Mesenchymal stem cell (in vitro differentiated cells and primary cell): ENCODE results near the gene PLXNA1.

Source experiments
- DNase-seq: peaks from one replicate; pipeline ENCODE4 v3.0.0-alpha.2; 2013
- H2AFZ ChIP-seq: one replicate; pipeline ENCODE4 v1.6.1; 2013; ENCODE audit warnings: low read depth, mild to moderate bottlenecking, control low read depth, inconsistent platforms, low read length, moderate library complexity
- H2AK5ac ChIP-seq: 2 replicates; pipeline ENCODE4 v1.6.1; 2013; ENCODE audit warnings: low read length, moderate library complexity, mild to moderate bottlenecking, inconsistent platforms; ENCODE audit not compliant: severe bottlenecking
- H2BK120ac ChIP-seq: one replicate; pipeline ENCODE4 v1.6.1; 2013; ENCODE audit warnings: low read depth, mild to moderate bottlenecking, inconsistent platforms, low read length, moderate library complexity
- H2BK12ac ChIP-seq, 2 experiments: one replicate each; pipeline ENCODE4 v1.6.1; 2013; ENCODE audit warnings: inconsistent platforms in 2 of 2, low read length in 2 of 2, mild to moderate bottlenecking in 2 of 2, moderate library complexity in 2 of 2, control low read depth in 1 of 2
- H2BK15ac ChIP-seq: one replicate; pipeline ENCODE4 v1.6.1; 2013; ENCODE audit warnings: mild to moderate bottlenecking, low read depth, inconsistent platforms; ENCODE audit not compliant: poor library complexity, severe bottlenecking
- H2BK5ac ChIP-seq: 2 replicates; pipeline ENCODE4 v1.6.1; 2013; ENCODE audit warnings: low read depth, mild to moderate bottlenecking, low read length, control low read depth, inconsistent platforms; ENCODE audit not compliant: poor library complexity, severe bottlenecking
- H3K14ac ChIP-seq, 2 experiments: one replicate each; pipeline ENCODE4 v1.6.1; 2013; ENCODE audit warnings: inconsistent platforms in 2 of 2, low read length in 2 of 2, control low read depth in 1 of 2, mild to moderate bottlenecking in 1 of 2, moderate library complexity in 1 of 2
- H3K18ac ChIP-seq, 2 experiments: one replicate each; pipeline ENCODE4 v1.6.1; 2013; ENCODE audit warnings: inconsistent platforms in 2 of 2, low read length in 2 of 2, control low read depth in 1 of 2, low read depth in 1 of 2, mild to moderate bottlenecking in 1 of 2
- H3K23ac ChIP-seq, 2 experiments: one replicate each; pipeline ENCODE4 v1.6.1; 2013; ENCODE audit warnings: inconsistent platforms in 2 of 2, low read length in 2 of 2, mild to moderate bottlenecking in 2 of 2, moderate library complexity in 2 of 2, control low read depth in 1 of 2
- H3K27ac ChIP-seq: 2 replicates; pipeline ENCODE4 v1.5.1; 2013; ENCODE audit warnings: mild to moderate bottlenecking, moderate library complexity, low read length, control low read depth, inconsistent platforms; ENCODE audit not compliant: poor library complexity, severe bottlenecking
- H3K27me3 ChIP-seq, 2 experiments: 2 replicates each; pipeline versions ENCODE4 v1.6.1 to v1.7.0; 2013; ENCODE audit warnings: low read length in 2 of 2, mild to moderate bottlenecking in 2 of 2, moderate library complexity in 2 of 2, control low read depth in 1 of 2, inconsistent platforms in 1 of 2; ENCODE audit not compliant: control insufficient read depth in 1 of 2, insufficient read depth in 1 of 2
- H3K36me3 ChIP-seq, 2 experiments: 2 replicates each; pipeline versions ENCODE4 v1.6.1 to v1.7.0; 2013; ENCODE audit warnings: low read length in 2 of 2, control low read depth in 1 of 2, inconsistent platforms in 1 of 2, low read depth in 1 of 2, mild to moderate bottlenecking in 1 of 2; ENCODE audit not compliant: insufficient read depth in 2 of 2, control insufficient read depth in 1 of 2
- H3K4ac ChIP-seq, 2 experiments: one replicate each; pipeline ENCODE4 v1.6.1; 2013; ENCODE audit warnings: inconsistent platforms in 2 of 2, low read length in 2 of 2, mild to moderate bottlenecking in 2 of 2, moderate library complexity in 2 of 2, control low read depth in 1 of 2, low read depth in 1 of 2
- H3K4me1 ChIP-seq: 2 replicates; pipeline ENCODE4 v1.6.1; 2013; ENCODE audit warnings: low read depth, low read length, control low read depth; ENCODE audit not compliant: control insufficient read depth, insufficient read depth
- H3K4me2 ChIP-seq: 2 replicates; pipeline ENCODE4 v1.6.1; 2013; ENCODE audit warnings: low read length, mild to moderate bottlenecking, inconsistent platforms; ENCODE audit not compliant: poor library complexity, severe bottlenecking
- H3K4me3 ChIP-seq, 2 experiments: 2 replicates each; pipeline versions ENCODE4 v1.5.1 to v1.7.0; 2013; ENCODE audit warnings: low read length in 2 of 2, mild to moderate bottlenecking in 2 of 2, control low read depth in 1 of 2, low read depth in 1 of 2; ENCODE audit not compliant: insufficient read depth in 1 of 2
- H3K79me1 ChIP-seq: replicated peaks from 2 replicates; pipeline ENCODE4 v1.6.1; 2013; ENCODE audit warnings: mild to moderate bottlenecking, control low read depth, low read length, inconsistent platforms; ENCODE audit not compliant: poor library complexity, severe bottlenecking
- H3K9ac ChIP-seq: 2 replicates; pipeline ENCODE4 v1.7.0; 2013; ENCODE audit warnings: mild to moderate bottlenecking, low read length, moderate library complexity
- H3K9me3 ChIP-seq: 2 replicates; pipeline ENCODE4 v1.7.0; 2013; ENCODE audit warnings: mild to moderate bottlenecking, low read length; ENCODE audit not compliant: control insufficient read depth
- H4K8ac ChIP-seq: one replicate; pipeline ENCODE4 v1.6.1; 2013; ENCODE audit warnings: inconsistent platforms, mild to moderate bottlenecking, low read length, moderate library complexity
- H4K91ac ChIP-seq: one replicate; pipeline ENCODE4 v1.6.1; 2013; ENCODE audit warnings: mild to moderate bottlenecking, low read length, inconsistent platforms
- WGBS: methylation state at CpG from one replicate; pipeline ENCODE4 v1.1.7; 2013; ENCODE audit warnings: mixed read lengths; 5-methylcytosine and 5-hydroxymethylcytosine counted together

Gene PLXNA1

DNA sequence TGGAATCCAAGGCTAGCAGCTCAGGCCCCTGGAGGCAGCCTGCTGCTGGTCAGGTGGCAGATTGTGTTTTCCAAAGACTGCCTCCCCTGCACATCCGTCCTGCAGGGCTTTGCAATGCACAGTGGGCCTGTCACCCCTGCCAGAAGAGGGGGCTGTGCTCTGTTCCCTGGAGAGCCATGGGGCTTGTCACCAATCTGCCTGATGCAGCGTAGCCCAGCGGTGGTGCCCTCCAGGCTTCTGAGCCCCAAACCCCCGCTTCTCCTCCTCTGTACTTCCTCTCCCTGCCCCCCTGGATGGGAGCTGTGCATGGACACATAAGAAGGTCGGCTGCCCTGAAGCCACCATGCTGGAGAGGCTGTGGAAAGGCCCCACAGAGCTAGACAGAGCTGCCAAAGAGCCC lies 10.0 kb upstream of the PLXNA1 start:
- no peak overlapping the region for H3K4me3 ChIP-seq
- peak overlapping the region; percentile 82 for H2BK15ac ChIP-seq
- no peak overlapping the region for H3K23ac ChIP-seq
- no peak overlapping the region for H2BK5ac ChIP-seq
- peaks cover 13% of the 10 kb centered on the region for H3K9me3 ChIP-seq
- H3K27me3 ChIP-seq = no peaks in the 10 kb centered on the region
- no peaks in the 10 kb centered on the region for H3K79me1 ChIP-seq
- no peak overlapping the region for H3K9ac ChIP-seq
- peak overlapping the region in 1 of 2 experiments; percentile 10 for H3K4ac ChIP-seq
- H4K91ac ChIP-seq = peak overlapping the region; percentile 92
- H3K27ac ChIP-seq = no peak overlapping the region
- 89% methylated on average over 5 of the region's 5 CpGs for WGBS
- peaks cover 14% of the 10 kb centered on the region for H3K4me1 ChIP-seq
- no peaks in the 10 kb centered on the region for H3K36me3 ChIP-seq
- peak overlapping the region; percentile 20 to 49 for H2BK12ac ChIP-seq
- no peak overlapping the region for H3K4me2 ChIP-seq
- H2AFZ ChIP-seq = no peak overlapping the region
- no peak for DNase-seq
- H3K14ac ChIP-seq = no peak overlapping the region
- peak overlapping the region; percentile 32 for H4K8ac ChIP-seq
- H2AK5ac ChIP-seq = no peak overlapping the region
- H3K18ac ChIP-seq = peak overlapping the region; percentile 22 to 91
- peak overlapping the region; percentile 90 for H2BK120ac ChIP-seq

DNA sequence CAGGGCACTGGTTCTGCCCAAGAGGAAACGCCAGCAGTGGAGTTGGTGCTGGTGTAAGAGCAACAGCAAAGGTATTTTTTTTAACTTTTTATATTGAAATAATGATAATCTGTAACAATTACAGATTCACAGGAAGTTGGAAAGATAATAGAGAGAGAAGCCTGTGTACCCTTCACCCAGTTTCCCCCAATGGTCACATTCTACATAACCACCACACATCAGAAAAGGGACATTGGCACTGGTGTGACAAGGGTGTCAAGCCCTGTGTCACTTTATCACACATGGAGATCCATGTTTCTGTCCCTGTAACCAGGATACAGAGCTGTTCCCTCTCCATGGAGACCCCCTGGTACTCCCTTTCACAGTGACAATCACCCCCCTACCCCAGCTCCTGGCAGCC lies 9.1 kb upstream of the PLXNA1 start:
- H4K8ac ChIP-seq = no peak overlapping the region
- no peak overlapping the region for H3K4me3 ChIP-seq
- H3K27me3 ChIP-seq = no peaks in the 10 kb centered on the region
- H3K36me3 ChIP-seq = no peaks in the 10 kb centered on the region
- no peak overlapping the region for H3K23ac ChIP-seq
- no peak overlapping the region for H3K14ac ChIP-seq
- no peak overlapping the region for H3K4me2 ChIP-seq
- H4K91ac ChIP-seq = no peak overlapping the region
- no peaks in the 10 kb centered on the region for H3K79me1 ChIP-seq
- H2BK120ac ChIP-seq = no peak overlapping the region
- no peak overlapping the region for H2BK5ac ChIP-seq
- H3K4ac ChIP-seq = no peak overlapping the region
- H3K9me3 ChIP-seq = peaks cover 13% of the 10 kb centered on the region
- H3K9ac ChIP-seq = no peak overlapping the region
- H2BK12ac ChIP-seq = peak overlapping the region in 1 of 2 experiments; percentile 24
- no peak overlapping the region for H2AFZ ChIP-seq
- no peak overlapping the region for H2AK5ac ChIP-seq
- H3K4me1 ChIP-seq = peaks cover 14% of the 10 kb centered on the region
- peak overlapping the region; percentile 34 for H2BK15ac ChIP-seq
- DNase-seq = no peak
- no CpG with 5 or more reads among the region's 1 CpG for WGBS
- no peak overlapping the region for H3K27ac ChIP-seq
- no peak overlapping the region for H3K18ac ChIP-seq

DNA sequence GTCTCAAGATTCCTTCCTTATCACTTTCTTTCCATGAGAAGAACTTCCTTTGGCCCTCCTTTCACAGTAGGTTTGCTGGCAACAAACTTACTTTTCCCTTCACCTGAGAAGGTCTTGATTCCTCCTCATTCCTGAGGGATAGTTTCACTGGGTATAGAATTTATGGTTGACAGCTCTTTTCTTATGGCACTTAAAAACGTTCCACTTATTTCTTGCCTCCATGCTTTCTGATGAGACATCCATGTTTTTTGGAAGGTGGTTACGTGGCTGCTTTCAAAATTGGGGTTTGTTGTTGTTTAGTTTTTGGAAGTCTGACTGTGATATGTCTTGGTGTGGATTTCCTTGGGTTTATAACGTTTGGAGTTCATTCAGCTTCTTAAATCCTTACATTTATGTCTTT lies 8.2 kb upstream of the PLXNA1 start:
- Histone ChIP-seq H2AFZ (no peak overlapping the region), H4K91ac (no peak overlapping the region), H3K79me1 (no peaks in the 10 kb centered on the region), H2BK120ac (no peak overlapping the region), H2BK5ac (no peak overlapping the region), H3K14ac (no peak overlapping the region), H3K18ac (no peak overlapping the region), H3K4ac (no peak overlapping the region), H2BK15ac (no peak overlapping the region), H3K27ac (no peak overlapping the region), H2AK5ac (no peak overlapping the region), H4K8ac (no peak overlapping the region), H3K4me2 (no peak overlapping the region), H3K9me3 (peaks cover 13% of the 10 kb centered on the region), H3K4me1 (peaks cover 14% of the 10 kb centered on the region), H3K9ac (no peak overlapping the region), H2BK12ac (no peak overlapping the region), H3K23ac (no peak overlapping the region), H3K36me3 (no peaks in the 10 kb centered on the region), H3K4me3 (no peak overlapping the region), H3K27me3 (no peaks in the 10 kb centered on the region)
- WGBS = 79% methylated on average over 2 of the region's 3 CpGs
- no peak for DNase-seq

DNA sequence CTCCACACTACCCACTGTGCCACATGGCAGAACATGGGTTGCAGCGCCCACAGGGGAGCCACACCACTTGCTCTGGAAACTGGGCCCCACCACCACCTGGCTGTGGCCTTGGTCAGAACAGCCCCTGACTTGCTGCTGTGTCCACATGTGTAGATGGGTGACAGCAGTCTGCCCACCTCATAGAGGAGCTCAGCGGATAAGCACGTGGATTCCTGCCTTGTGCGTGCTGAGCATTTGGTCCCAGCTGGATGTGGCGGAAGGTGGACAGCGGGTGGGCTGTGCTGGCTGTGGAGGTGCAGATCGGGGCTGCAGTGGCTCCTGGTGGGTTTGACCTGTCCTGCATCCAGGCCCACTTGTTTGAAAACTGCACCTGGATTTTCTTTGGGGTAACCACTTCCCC lies 6.0 kb upstream of the PLXNA1 start:
- Histone ChIP-seq H2BK120ac (no peak overlapping the region), H2BK5ac (no peak overlapping the region), H4K91ac (peak overlapping the region; percentile 40), H3K9ac (no peak overlapping the region), H3K18ac (no peak overlapping the region), H4K8ac (no peak overlapping the region), H3K79me1 (no peaks in the 10 kb centered on the region), H3K4ac (no peak overlapping the region), H2BK12ac (no peak overlapping the region), H3K4me3 (no peak overlapping the region), H3K27me3 (no peaks in the 10 kb centered on the region), H3K14ac (no peak overlapping the region), H3K23ac (no peak overlapping the region), H3K27ac (no peak overlapping the region), H2BK15ac (no peak overlapping the region), H3K4me1 (peaks cover 6% of the 10 kb centered on the region), H3K36me3 (no peaks in the 10 kb centered on the region), H2AK5ac (no peak overlapping the region), H3K4me2 (no peak overlapping the region), H3K9me3 (peaks cover 13% of the 10 kb centered on the region), H2AFZ (no peak overlapping the region)
- WGBS = 88% methylated on average over 7 of the region's 7 CpGs
- no peak for DNase-seq
